AG04450 (cell line): ENCODE measurements around the gene LRRC58. TPM values are rescaled to one million over a fixed set of nuclear protein-coding genes. Genes with fewer than 3 reads are reported as not detected.

Experiments used
- CTCF ChIA-PET: fragments of 300-600, 350-600 bp; formaldehyde crosslinking; extraction: SDS; loops from one replicate; lab custom pipeline; 2022; ENCODE audit warnings: antibody characterized with exemption, inconsistent platforms; lab: Charles Lee
- POLR2A ChIA-PET: fragments of 350-600 bp; formaldehyde crosslinking; extraction: SDS; loops from one replicate; lab custom pipeline; 2021; ENCODE audit warnings: antibody characterized with exemption, inconsistent platforms; lab: Yijun Ruan, JAX
- DNase-seq: peaks from one replicate; pipeline ENCODE4 v3.0.0-alpha.2; 2011; ENCODE audit warnings: low read depth, low spot score
- H3K27ac ChIP-seq: one replicate; pipeline ENCODE4 v1.5.1; 2012; ENCODE audit warnings: low read depth, low read length, control low read depth
- H3K27me3 ChIP-seq: one replicate; pipeline ENCODE4 v1.6.0; 2012; ENCODE audit warnings: low read length; ENCODE audit not compliant: control insufficient read depth, insufficient read depth
- H3K4me3 ChIP-seq: 2 replicates; pipeline ENCODE4 v1.5.1; 2011; ENCODE audit warnings: mild to moderate bottlenecking, low read depth, low read length, control low read depth
- H3K9me3 ChIP-seq: 2 replicates; pipeline ENCODE4 v1.5.1; 2012; ENCODE audit warnings: low read length; ENCODE audit not compliant: control insufficient read depth, insufficient read depth
- CTCF ChIP-seq: IDR thresholded peaks from 2 replicates; pipeline ENCODE4 v1.5.1; 2011; ENCODE audit warnings: low read depth, low read length, control low read depth, inconsistent platforms
- polyA minus RNA-seq: library from RNA; depleted of rRNA, polyadenylated mRNA; stranded (reverse); fragments of >200 nt; gene quantifications from 2 replicates; pipeline ENCODE4 v1.2.3, GENCODE V29; 2011; rRNA and poly(A)+ RNA removed
- polyA plus RNA-seq: library from polyadenylated mRNA; depleted of rRNA; stranded (reverse); fragments of >200 nt; gene quantifications from 2 replicates; pipeline ENCODE4 v1.2.3, GENCODE V29; 2011; rRNA removed

The LRRC58 gene
- 9.9 and 15.0 TPM in 2 replicates for polyA plus RNA-seq
- polyA minus RNA-seq: 6.7 and 13.3 TPM in 2 replicates

DNA sequence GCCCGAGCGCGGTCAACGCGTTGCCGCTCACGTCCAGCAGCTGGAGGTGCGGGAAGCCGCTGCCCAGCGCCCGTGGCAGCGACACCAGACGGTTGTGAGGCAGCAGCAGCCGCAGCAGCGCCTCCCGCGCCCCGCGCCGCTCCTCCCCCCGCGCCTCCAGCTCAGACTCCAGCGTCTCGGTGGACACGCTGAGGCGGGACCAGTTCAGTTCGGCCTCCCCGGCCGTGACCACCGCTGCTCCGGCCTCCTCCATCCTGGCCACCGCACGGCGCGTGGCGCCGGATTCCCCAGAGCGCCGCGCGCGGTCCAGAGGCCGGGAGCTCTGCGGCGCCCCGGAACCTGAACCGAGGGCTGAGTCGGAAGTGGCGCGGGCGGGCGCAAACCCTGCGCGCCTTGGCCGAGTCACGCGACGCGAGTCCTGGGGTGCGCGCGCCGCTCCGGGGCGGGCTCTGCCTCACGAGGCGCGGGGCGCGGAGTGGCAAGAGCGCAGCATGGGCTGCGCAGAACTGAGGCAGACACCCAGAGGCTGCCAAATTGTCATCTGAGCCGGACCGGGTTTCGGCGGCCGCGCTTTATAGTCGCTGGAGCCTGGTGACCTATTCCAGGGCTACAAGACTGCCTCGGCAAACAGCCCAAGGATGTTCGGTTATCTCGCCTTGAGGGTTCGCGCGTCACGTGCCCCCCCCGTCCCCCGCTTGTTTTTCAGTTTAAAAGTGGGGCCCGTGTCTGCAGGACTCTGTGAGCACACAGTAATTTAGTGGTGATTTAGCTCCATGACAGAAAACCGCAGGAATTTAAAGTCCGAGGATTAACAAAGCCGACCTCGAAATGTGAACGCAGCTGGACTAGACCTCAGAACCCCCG lies at the start of gene LRRC58:
LRRC58 (minus strand) TSS at position 364 of the 864 bp plus-strand sequence; CDS start at position 253, 111 bp downstream.
- H3K27me3 ChIP-seq: no peaks in the 10 kb centered on the region
- peak; percentile 33; the same call in 1 of the 2 replicates for TF ChIP-seq CTCF
- POLR2A ChIA-PET: interaction anchor here (0.6 to 2.7 kb wide), 15 partner anchors 17 to 357 kb away, joined by 3 to 16 read pairs (median 4); partner anchors contain the start of gene FSTL1
- no peaks in the 10 kb centered on the region; the same call in 1 of the 2 replicates for H3K9me3 ChIP-seq
- CTCF ChIA-PET: interaction anchor here (0.9 to 3.0 kb wide), 4 partner anchors 68 to 457 kb away, joined by 3 to 13 read pairs (median 8); no protein-coding TSS in a partner anchor
- H3K4me3 ChIP-seq: peak within 1 kb of the TSS; percentile 84
- H3K27ac ChIP-seq: peak within 1 kb of the TSS; percentile 91
- DNase-seq: peak; percentile 74

DNA sequence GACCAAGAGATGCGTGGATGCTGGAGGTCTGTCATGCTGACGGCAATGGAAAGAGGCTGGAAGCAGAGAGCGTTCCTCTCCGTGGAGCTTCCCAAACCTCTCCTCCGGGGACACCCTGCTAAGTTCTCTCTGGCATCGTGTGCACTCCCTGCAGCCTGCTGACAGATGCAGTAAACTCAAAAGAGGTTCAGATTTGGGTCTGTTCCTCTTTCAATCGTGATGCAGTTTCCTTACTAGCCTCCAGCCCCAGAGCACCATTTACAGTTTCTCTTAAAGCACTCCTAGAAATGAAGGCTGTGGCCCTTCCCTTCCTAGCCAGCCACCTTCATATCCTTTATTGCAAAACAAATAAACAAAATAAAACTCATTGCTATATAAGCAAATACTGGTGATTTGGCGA lies 47.3 kb upstream of the LRRC58 start:
- H3K27me3 ChIP-seq: no peaks in the 10 kb centered on the region
- no peak overlapping the region for H3K27ac ChIP-seq
- no peaks in the 10 kb centered on the region for H3K9me3 ChIP-seq
- ChIA-PET POLR2A (interaction anchor here (1.3 kb wide), 1 partner anchor 47 kb away, joined by 8 read pairs; the partner anchor contains the start of gene LRRC58), CTCF (no interaction called here)
- no peak for DNase-seq
- H3K4me3 ChIP-seq: no peak overlapping the region
- TF ChIP-seq CTCF: no peak

- POLR2A ChIA-PET: no interaction called here
- Histone ChIP-seq H3K27ac (no peak overlapping the region), H3K9me3 (no peaks in the 10 kb centered on the region), H3K4me3 (no peak overlapping the region), H3K27me3 (no peaks in the 10 kb centered on the region)
- DNase-seq: no peak
- CTCF ChIA-PET: interaction anchor here (0.9 kb wide), 1 partner anchor 49 kb away, joined by 3 read pairs; no protein-coding TSS in a partner anchor
- no peak for TF ChIP-seq CTCF
These were observed 45.2 kb upstream of the LRRC58 start for GRCh38 chr3:120394347-120394746.

- TF ChIP-seq CTCF: no peak
- H3K27me3 ChIP-seq: no peaks in the 10 kb centered on the region
- CTCF ChIA-PET: interaction anchor here (0.9 kb wide), 1 partner anchor 50 kb away, joined by 3 read pairs; no protein-coding TSS in a partner anchor
- no peak overlapping the region for H3K4me3 ChIP-seq
- POLR2A ChIA-PET: interaction anchor here (1.1 kb wide), 1 partner anchor 43 kb away, joined by 3 read pairs; no protein-coding TSS in a partner anchor
- H3K9me3 ChIP-seq: no peaks in the 10 kb centered on the region
- no peak for DNase-seq
- no peak overlapping the region for H3K27ac ChIP-seq
These were observed 44.6 kb upstream of the LRRC58 start for GRCh38 chr3:120393761-120394160.
